Measurements from ENCODE around the gene SSTR4. TPM values are rescaled to one million over a fixed set of nuclear protein-coding genes. Genes with fewer than 3 reads are reported as not detected.

SSTR4 gene
- total and polyA plus RNA-seq, 2 donors (not counting 3 experiments of a cell fraction or from before 2014, with no cell fraction given): not detected

GRCh38 chr20:23068283-23068682 is 33.2 kb downstream of the SSTR4 start:
- no peak overlapping the region for H3K9ac ChIP-seq (replicated peaks; ENCODE audit: extremely low read depth, insufficient read depth, low read length)
- H3K4me3 ChIP-seq (replicated peaks in 1 of 3; ENCODE audit: insufficient read depth in 1 of 3, low read depth in 1 of 3, low read length in 3 of 3): no peak overlapping the region
- H3K9me1 ChIP-seq (replicated peaks; ENCODE audit: control insufficient read depth, extremely low read depth, insufficient read depth, low read length): no peaks in the 10 kb centered on the region
- no peak overlapping the region for H3K27ac ChIP-seq (ENCODE audit: insufficient read depth, low read depth, low read length)
- H3K36me3 ChIP-seq (ENCODE audit: control insufficient read depth in 2 of 2, extremely low read depth in 1 of 2, insufficient read depth in 2 of 2, low read length in 2 of 2): no peaks in the 10 kb centered on the region
- ChIA-PET POLR2A (no interaction called here), CTCF (interaction anchor here (1.1 kb wide), 1 partner anchor 17 kb away, joined by 3 read pairs; no protein-coding TSS in a partner anchor)
- BruUV-seq (replicated peaks): no TSS peak
- no peaks in the 10 kb centered on the region for H3K27me3 ChIP-seq (ENCODE audit: control insufficient read depth in 2 of 2, insufficient read depth in 2 of 2, low read length in 2 of 2)
- H3K79me2 ChIP-seq (ENCODE audit: control insufficient read depth, insufficient read depth, low read length): no peaks in the 10 kb centered on the region
- no peak for DNase-seq (ENCODE audit: low read depth, low spot score)
- H3K9me3 ChIP-seq (replicated peaks; ENCODE audit: control insufficient read depth, insufficient read depth, low read length): no peaks in the 10 kb centered on the region
- no peaks in the 10 kb centered on the region for H4K20me1 ChIP-seq (replicated peaks; ENCODE audit: control insufficient read depth, extremely low read depth, insufficient read depth, low read length)
- dilution Hi-C loops (cut with MboI; ENCODE audit: extremely low pct_ligation_motif_present, low sequenced_read_pairs): no loop called here
- TF ChIP-seq GATA2 (IDR thresholded peaks at IDR 0.05; ENCODE audit: insufficient read depth, insufficient read length, low read depth, low read length) (no peak), MAX (IDR thresholded peaks at IDR 0.05; ENCODE audit: insufficient read depth, insufficient read length) (no peak), MYC (IDR thresholded peaks at IDR 0.05; ENCODE audit: low read depth, low read length) (no peak)
- H2AFZ ChIP-seq (ENCODE audit: low read depth, low read length): no peak overlapping the region
- intact Hi-C loops (cut with micrococcal nuclease): no loop called here
- peaks cover 15% of the 10 kb centered on the region for H3K4me1 ChIP-seq (ENCODE audit: control insufficient read depth, extremely low read depth, insufficient read depth, low read length)
- no peak overlapping the region for H3K4me2 ChIP-seq (ENCODE audit: insufficient read depth, low read length)
- FAIRE-seq: no peak

- BruUV-seq (replicated peaks): no TSS peak
- Histone ChIP-seq H2AFZ (ENCODE audit: low read depth, low read length) (no peak overlapping the region), H3K9me3 (replicated peaks; ENCODE audit: control insufficient read depth, insufficient read depth, low read length) (no peaks in the 10 kb centered on the region), H3K4me3 (replicated peaks in 1 of 3; ENCODE audit: insufficient read depth in 1 of 3, low read depth in 1 of 3, low read length in 3 of 3) (no peak overlapping the region), H3K9me1 (replicated peaks; ENCODE audit: control insufficient read depth, extremely low read depth, insufficient read depth, low read length) (no peaks in the 10 kb centered on the region), H3K79me2 (ENCODE audit: control insufficient read depth, insufficient read depth, low read length) (no peaks in the 10 kb centered on the region), H4K20me1 (replicated peaks; ENCODE audit: control insufficient read depth, extremely low read depth, insufficient read depth, low read length) (no peaks in the 10 kb centered on the region), H3K27ac (ENCODE audit: insufficient read depth, low read depth, low read length) (no peak overlapping the region), H3K4me2 (ENCODE audit: insufficient read depth, low read length) (no peak overlapping the region), H3K36me3 (ENCODE audit: control insufficient read depth in 2 of 2, extremely low read depth in 1 of 2, insufficient read depth in 2 of 2, low read length in 2 of 2) (no peaks in the 10 kb centered on the region), H3K9ac (replicated peaks; ENCODE audit: extremely low read depth, insufficient read depth, low read length) (no peak overlapping the region), H3K4me1 (ENCODE audit: control insufficient read depth, extremely low read depth, insufficient read depth, low read length) (peaks cover 19% of the 10 kb centered on the region), H3K27me3 (ENCODE audit: control insufficient read depth in 2 of 2, insufficient read depth in 2 of 2, low read length in 2 of 2) (no peaks in the 10 kb centered on the region)
- no peak for DNase-seq (ENCODE audit: low read depth, low spot score)
- POLR2A ChIA-PET: no interaction called here
- CTCF ChIA-PET: interaction anchor here (1.0 to 1.3 kb wide), 3 partner anchors 18 to 272 kb away, joined by 3 to 4 read pairs (median 3); no protein-coding TSS in a partner anchor
- intact Hi-C loops (cut with micrococcal nuclease): no loop called here
- no peak for FAIRE-seq
- dilution Hi-C loops (cut with MboI; ENCODE audit: extremely low pct_ligation_motif_present, low sequenced_read_pairs): no loop called here
- TF ChIP-seq FOS (IDR thresholded peaks at IDR 0.05; ENCODE audit: borderline replicate concordance, insufficient read depth, low read length) (no peak), MAX (IDR thresholded peaks at IDR 0.05; ENCODE audit: insufficient read depth, insufficient read length) (no peak)
Observed at GRCh38 chr20:23069108-23069507, 34.0 kb downstream of the SSTR4 start.
